KMS-11 (cell line): Measurements from ENCODE around the gene TMEM120A.
"Not testable (repeated sequence)": the region's sequence is repeated elsewhere in the genome, so short reads cannot be mapped to it uniquely, and the experiment has no call there.

Experiments used
- H2AFZ ChIP-seq: fragments of 200-600 bp; sonication (generic); 2 replicates; pipeline ENCODE4 v1.6.1; 2016; ENCODE audit warnings: antibody characterized with exemption, mixed run types, low read depth
- H3K27ac ChIP-seq: fragments of 200-600 bp; sonication (generic); 2 replicates; pipeline ENCODE4 v1.6.1; 2016; ENCODE audit warnings: mild to moderate bottlenecking, mixed run types
- H3K27me3 ChIP-seq: fragments of 200-600 bp; sonication (generic); 2 replicates; pipeline ENCODE4 v1.6.1; 2017; ENCODE audit warnings: mild to moderate bottlenecking, low read depth, mixed run types, moderate library complexity; ENCODE audit not compliant: insufficient read depth
- H3K36me3 ChIP-seq: fragments of 200-600 bp; sonication (generic); 2 replicates; pipeline ENCODE4 v1.6.1; 2017; ENCODE audit warnings: mild to moderate bottlenecking, mixed run types; ENCODE audit not compliant: insufficient read depth
- H3K4me1 ChIP-seq: fragments of 200-600 bp; sonication (generic); 2 replicates; pipeline ENCODE4 v1.6.1; 2016; ENCODE audit warnings: mild to moderate bottlenecking, low read depth, mixed run types; ENCODE audit not compliant: poor library complexity, severe bottlenecking
- H3K4me2 ChIP-seq: fragments of 200-600 bp; sonication (generic); 2 replicates; pipeline ENCODE4 v1.7.0; 2016; ENCODE audit warnings: mild to moderate bottlenecking, mixed run types
- H3K4me3 ChIP-seq: fragments of 200-600 bp; sonication (generic); IDR thresholded peaks from 2 replicates; pipeline ENCODE4 v1.6.1; 2017; ENCODE audit warnings: low read depth, low read length, mixed read lengths; ENCODE audit not compliant: insufficient read depth
- H3K79me2 ChIP-seq: fragments of 200-600 bp; sonication (generic); 2 replicates; pipeline ENCODE4 v1.6.1; 2016; ENCODE audit warnings: low read depth, mixed run types; ENCODE audit not compliant: insufficient read depth
- H3K9ac ChIP-seq: fragments of 200-600 bp; sonication (generic); 2 replicates; pipeline ENCODE4 v1.6.1; 2016; ENCODE audit warnings: mild to moderate bottlenecking, mixed run types
- H4K20me1 ChIP-seq: fragments of 200-600 bp; sonication (generic); 2 replicates; pipeline ENCODE4 v1.6.1; 2016; ENCODE audit warnings: mild to moderate bottlenecking, mixed run types; ENCODE audit not compliant: insufficient read depth
- TF ChIP-seq, protein P1 (sequence below): fragments of 200-600 bp; sonication (generic); conservative IDR thresholded peaks from 2 replicates; pipeline ENCODE4 v1.6.1; 2017; ENCODE audit warnings: low read depth, mild to moderate bottlenecking, antibody characterized with exemption, low read length, moderate library complexity, mixed read lengths

Gene TMEM120A

DNA sequence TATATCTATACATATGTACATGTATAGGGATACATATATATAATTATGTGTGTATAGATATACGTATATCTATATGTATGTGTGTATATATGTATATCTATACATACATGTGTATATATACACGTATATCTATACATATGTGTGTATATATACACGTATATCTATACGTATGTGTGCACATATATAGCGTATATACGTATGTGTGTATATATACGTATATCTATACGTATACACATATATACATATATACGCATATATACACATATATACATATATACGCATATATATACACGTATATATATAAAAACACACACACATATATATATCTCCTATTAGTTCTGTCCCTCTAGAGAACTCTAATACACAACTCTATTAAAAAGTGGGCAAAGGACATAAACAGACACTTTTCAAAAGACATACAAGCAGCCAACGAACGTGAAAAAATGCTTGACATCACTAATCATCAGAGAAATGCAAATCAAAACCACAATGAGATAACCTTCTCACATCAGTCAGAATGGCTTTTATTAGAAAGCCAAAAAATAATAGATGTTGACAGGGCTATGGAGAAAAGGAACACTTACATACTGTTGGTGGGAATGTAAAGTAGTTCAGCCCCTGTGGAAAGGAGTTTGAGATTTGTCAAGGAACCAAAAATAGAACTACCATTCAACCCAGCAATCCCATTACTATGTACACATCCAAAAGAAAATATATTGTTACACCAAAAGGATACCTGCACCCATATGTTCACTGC is 22.0 kb upstream of the TMEM120A start:
- H3K4me2 ChIP-seq, result 0 out of 2 replicates have a peak overlapping the region, but pooled peaks have one; percentile 4
- no peaks in the 10 kb centered on the region for H3K36me3 ChIP-seq
- H4K20me1 ChIP-seq, result no peaks in the 10 kb centered on the region
- H3K9ac ChIP-seq, result no peak overlapping the region
- TF ChIP-seq, protein P1, sequence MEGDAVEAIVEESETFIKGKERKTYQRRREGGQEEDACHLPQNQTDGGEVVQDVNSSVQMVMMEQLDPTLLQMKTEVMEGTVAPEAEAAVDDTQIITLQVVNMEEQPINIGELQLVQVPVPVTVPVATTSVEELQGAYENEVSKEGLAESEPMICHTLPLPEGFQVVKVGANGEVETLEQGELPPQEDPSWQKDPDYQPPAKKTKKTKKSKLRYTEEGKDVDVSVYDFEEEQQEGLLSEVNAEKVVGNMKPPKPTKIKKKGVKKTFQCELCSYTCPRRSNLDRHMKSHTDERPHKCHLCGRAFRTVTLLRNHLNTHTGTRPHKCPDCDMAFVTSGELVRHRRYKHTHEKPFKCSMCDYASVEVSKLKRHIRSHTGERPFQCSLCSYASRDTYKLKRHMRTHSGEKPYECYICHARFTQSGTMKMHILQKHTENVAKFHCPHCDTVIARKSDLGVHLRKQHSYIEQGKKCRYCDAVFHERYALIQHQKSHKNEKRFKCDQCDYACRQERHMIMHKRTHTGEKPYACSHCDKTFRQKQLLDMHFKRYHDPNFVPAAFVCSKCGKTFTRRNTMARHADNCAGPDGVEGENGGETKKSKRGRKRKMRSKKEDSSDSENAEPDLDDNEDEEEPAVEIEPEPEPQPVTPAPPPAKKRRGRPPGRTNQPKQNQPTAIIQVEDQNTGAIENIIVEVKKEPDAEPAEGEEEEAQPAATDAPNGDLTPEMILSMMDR, result no peak
- no peaks in the 10 kb centered on the region for H3K79me2 ChIP-seq
- no peak overlapping the region for H3K4me3 ChIP-seq
- no peak overlapping the region for H2AFZ ChIP-seq
- H3K27me3 ChIP-seq, result no peaks in the 10 kb centered on the region
- H3K27ac ChIP-seq, result no peak overlapping the region
- H3K4me1 ChIP-seq, result peaks cover 27% of the 10 kb centered on the region

DNA sequence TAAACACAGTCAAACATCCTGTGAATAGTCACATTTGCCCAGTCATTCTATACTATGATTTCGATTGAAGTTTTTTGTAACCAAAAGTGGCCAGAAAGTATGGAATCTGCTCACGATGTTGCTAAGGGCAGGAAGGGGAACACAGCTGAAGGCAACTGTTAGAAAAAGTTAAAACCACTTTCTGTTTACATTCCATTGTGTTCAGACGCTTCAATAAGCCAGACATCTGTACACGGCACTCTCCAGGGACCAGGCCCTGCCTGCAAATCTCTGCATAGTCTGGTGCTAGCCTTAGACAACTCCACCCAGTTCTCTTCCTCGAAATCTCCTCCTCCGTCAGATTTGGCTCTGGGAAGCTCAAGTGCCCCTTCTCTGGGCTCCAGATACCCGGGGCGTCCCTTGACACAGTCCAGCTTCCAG is 17.1 kb upstream of the TMEM120A start:
- no peak overlapping the region for H2AFZ ChIP-seq
- no peak overlapping the region for H3K9ac ChIP-seq
- peaks cover 35% of the 10 kb centered on the region for H3K4me1 ChIP-seq
- no peak overlapping the region for H3K4me3 ChIP-seq
- TF ChIP-seq, protein P1, result no peak
- no peaks in the 10 kb centered on the region for H4K20me1 ChIP-seq
- no peaks in the 10 kb centered on the region for H3K27me3 ChIP-seq
- no peak overlapping the region for H3K27ac ChIP-seq
- no peaks in the 10 kb centered on the region for H3K79me2 ChIP-seq
- H3K4me2 ChIP-seq, result no peak overlapping the region
- no peaks in the 10 kb centered on the region for H3K36me3 ChIP-seq

DNA sequence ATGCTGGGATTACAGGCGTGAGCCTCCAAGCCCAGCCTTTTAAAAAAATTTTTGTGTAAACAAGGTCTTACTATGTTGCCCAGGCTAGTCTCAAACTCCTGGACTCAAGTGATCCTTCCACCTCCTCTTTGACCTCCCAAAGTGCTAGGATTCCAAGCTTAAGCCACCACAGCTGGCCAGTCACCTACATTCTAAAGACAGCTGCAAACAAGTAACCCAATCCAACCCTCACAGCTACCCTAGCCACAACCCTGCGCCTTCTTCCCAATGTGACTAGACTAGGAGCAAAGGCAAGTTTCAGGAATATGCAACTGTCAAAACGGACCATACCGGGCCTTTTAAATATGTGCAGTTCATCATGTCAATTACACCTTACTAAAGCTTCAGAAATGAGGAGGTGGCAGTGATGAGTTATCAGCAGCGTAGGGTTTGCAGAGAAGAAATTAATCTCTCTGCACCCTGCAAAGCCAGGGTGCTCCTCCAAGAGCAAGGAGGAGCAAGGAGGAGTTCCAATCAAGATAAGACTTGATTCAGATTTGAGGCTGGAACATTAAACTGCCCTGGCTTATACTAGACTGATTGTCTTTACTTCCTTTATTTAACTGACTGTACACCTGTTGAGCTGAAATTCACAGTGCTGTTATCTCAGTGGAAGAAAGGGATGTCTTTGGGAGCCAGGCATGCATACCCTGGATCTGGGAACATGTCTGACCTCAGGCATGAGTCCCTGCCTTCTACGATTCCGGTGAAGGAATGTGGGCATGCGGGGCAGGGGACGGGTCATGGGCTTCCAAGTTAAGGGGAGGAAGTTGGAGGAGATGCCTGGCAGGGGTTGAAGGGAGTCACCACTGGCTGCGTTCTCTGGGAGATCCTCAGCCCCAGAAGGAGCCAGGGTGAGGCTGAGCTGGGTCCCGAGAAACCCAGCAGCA is 15.5 kb upstream of the TMEM120A start:
- H3K27me3 ChIP-seq, result no peaks in the 10 kb centered on the region
- no peaks in the 10 kb centered on the region for H3K36me3 ChIP-seq
- no peak overlapping the region for H3K9ac ChIP-seq
- H3K4me1 ChIP-seq, result peaks cover 32% of the 10 kb centered on the region
- no peak overlapping the region for H2AFZ ChIP-seq
- H3K79me2 ChIP-seq, result no peaks in the 10 kb centered on the region
- peak overlapping the region; percentile 49 for H3K4me2 ChIP-seq
- no peaks in the 10 kb centered on the region for H4K20me1 ChIP-seq
- TF ChIP-seq, protein P1, result no peak
- peak overlapping the region; percentile 55; the same call in 1 of the 2 replicates for H3K27ac ChIP-seq
- H3K4me3 ChIP-seq, result no peak overlapping the region

DNA sequence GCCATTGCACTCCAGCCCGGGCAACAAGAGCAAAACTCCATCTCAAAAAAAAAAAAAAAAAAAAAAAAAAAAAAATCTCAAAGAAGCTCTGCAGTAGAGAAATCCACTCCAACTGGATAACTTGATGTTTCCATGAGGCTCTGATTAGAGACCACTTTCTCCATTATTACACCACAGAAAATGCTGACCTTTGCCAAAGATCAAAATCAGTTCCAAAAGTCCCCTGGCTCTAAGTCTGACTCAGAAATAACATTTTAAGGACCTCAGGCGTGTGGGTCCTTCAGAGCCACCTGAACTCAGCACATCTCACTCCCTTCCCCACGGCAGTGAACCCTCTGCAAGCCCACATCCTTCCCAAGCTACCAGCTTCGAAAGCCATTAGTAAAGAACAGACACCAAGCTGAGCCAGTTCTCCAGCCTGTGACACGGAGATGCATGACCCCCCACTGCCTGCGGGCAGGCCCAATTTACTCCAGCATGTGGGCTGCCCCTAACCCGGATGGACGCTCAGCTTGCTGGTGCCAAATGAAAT is 13.8 kb upstream of the TMEM120A start:
- TF ChIP-seq, protein P1, result no peak
- H3K36me3 ChIP-seq, result no peaks in the 10 kb centered on the region
- H3K27ac ChIP-seq, result peak overlapping the region; percentile 55
- H3K4me2 ChIP-seq, result peak overlapping the region; percentile 49
- no peak overlapping the region; the same call in 1 of the 2 replicates for H3K9ac ChIP-seq
- H3K4me1 ChIP-seq, result peaks cover 32% of the 10 kb centered on the region
- no peaks in the 10 kb centered on the region for H3K79me2 ChIP-seq
- H2AFZ ChIP-seq, result no peak overlapping the region
- H4K20me1 ChIP-seq, result no peaks in the 10 kb centered on the region
- no peaks in the 10 kb centered on the region for H3K27me3 ChIP-seq
- no peak overlapping the region for H3K4me3 ChIP-seq

DNA sequence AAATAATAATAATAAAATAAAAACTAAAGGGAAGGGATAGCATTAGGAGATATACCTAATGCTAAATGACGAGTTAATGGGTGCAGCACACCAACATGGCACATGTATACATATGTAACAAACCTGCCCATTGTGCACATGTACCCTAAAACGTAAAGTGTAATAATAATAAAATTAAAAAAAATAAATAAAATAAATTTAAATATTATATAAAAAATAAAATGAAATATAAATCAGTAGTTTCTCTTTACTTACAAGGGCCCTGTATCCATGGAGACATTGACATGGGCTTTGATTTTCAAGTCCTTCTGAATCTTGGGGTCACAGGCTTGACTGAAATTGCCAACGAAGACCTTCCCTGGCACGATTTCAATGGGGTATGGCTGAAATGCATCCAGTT is 10.6 kb upstream of the TMEM120A start:
- not testable (repeated sequence) for H3K79me2 ChIP-seq, H2AFZ ChIP-seq, H3K9ac ChIP-seq, H3K27ac ChIP-seq, H3K27me3 ChIP-seq, H3K4me3 ChIP-seq, H4K20me1 ChIP-seq, H3K36me3 ChIP-seq, H3K4me2 ChIP-seq
- H3K4me1 ChIP-seq, result peaks cover 28% of the 10 kb centered on the region
